ENCODE data around the gene KCNB1.

DNA sequence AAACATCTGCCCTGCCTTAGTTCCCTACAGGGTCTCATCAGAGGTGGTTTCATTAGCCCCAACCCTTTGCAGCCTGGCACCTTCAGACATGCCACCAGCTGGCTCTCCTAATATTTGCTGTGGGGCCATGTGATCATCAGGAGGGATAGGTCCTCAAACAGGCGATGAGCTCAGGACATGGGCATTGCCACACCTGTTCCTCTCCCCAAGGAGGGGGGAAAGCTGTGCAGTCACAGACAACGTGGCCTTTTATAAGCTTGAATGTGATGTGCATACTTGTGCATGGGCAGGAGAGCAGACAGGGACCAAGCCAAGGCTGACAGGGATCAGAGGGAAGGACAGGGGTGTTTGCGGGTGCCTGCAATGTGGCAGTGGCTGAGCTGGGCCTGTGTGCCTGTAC is 125.8 kb downstream of the KCNB1 start:
- no peak for TF ChIP-seq POLR2A (IDR thresholded peaks at IDR 0.05)
- no peak for TF ChIP-seq CTCF (IDR thresholded peaks at IDR 0.05)

All from heart left ventricle (tissue), 13 donors.